HL-60 (cell line): Measurements from ENCODE around the gene ATP8A2.

Experiments
- POLR2AphosphoS5 ChIP-seq: IDR thresholded peaks from 2 replicates; pipeline ENCODE4 v1.6.1; 2012; ENCODE audit warnings: low read depth
- TF ChIP-seq, protein P1 (sequence below): IDR thresholded peaks from one replicate; pipeline ENCODE4 v1.5.1; 2011; ENCODE audit warnings: low read length, control low read depth, inconsistent platforms; ENCODE audit not compliant: insufficient read depth

DNA sequence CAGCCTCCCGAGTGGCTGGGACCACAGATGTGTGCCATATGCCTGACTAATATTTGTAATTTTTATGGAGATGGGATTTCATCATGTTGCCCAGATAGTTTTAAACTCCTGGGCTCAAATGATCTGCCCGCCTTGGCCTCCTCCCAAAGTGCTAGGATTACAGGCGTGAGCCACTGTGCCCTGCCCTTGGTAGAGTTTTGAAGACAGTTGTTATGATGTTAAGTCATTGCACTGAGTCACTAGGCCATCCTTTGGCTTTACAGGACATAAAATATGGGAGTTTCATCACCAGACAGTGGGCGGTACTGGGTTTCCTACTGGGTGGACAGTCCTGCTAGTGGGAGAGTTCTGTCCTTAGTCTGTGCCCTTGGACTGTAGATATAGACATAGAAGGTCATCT, 282.5 kb downstream of the ATP8A2 start:
- TF ChIP-seq, protein P1, sequence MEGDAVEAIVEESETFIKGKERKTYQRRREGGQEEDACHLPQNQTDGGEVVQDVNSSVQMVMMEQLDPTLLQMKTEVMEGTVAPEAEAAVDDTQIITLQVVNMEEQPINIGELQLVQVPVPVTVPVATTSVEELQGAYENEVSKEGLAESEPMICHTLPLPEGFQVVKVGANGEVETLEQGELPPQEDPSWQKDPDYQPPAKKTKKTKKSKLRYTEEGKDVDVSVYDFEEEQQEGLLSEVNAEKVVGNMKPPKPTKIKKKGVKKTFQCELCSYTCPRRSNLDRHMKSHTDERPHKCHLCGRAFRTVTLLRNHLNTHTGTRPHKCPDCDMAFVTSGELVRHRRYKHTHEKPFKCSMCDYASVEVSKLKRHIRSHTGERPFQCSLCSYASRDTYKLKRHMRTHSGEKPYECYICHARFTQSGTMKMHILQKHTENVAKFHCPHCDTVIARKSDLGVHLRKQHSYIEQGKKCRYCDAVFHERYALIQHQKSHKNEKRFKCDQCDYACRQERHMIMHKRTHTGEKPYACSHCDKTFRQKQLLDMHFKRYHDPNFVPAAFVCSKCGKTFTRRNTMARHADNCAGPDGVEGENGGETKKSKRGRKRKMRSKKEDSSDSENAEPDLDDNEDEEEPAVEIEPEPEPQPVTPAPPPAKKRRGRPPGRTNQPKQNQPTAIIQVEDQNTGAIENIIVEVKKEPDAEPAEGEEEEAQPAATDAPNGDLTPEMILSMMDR = no peak
- TF ChIP-seq POLR2AphosphoS5 = no peak
